H1 (cell line): ENCODE results near the gene MTFR1L. TPM values are rescaled to one million over a fixed set of nuclear protein-coding genes. Genes with fewer than 3 reads are reported as not detected.

Source experiments
- CTCF ChIA-PET: fragments of 300-600 bp; sonication (Branson Sonifier 250); formaldehyde crosslinking; loops from one replicate; lab custom pipeline; 2021; ENCODE audit not compliant: partially characterized antibody; lab: Charles Lee
- POLR2A ChIA-PET: fragments of 300-600 bp; sonication (Branson Sonifier 250); formaldehyde crosslinking; loops from one replicate; lab custom pipeline; 2021; ENCODE audit warnings: inconsistent platforms; ENCODE audit not compliant: partially characterized antibody; lab: Charles Lee
- DNase-seq, 2 experiments: peaks; one replicate each; pipeline versions ENCODE4 v3.0.0 to v3.0.0-alpha.2; 2010 to 2022; ENCODE audit warnings: low spot score in 2 of 2, low read depth in 1 of 2, mixed read lengths in 1 of 2
- FAIRE-seq: peaks from 2 replicates; lab custom pipeline; 2011; peaks lifted over from hg19 to GRCh38; lab: Jason Lieb, UNC
- H2AFZ ChIP-seq: 2 replicates; pipeline ENCODE4 v1.8.1; 2012; ENCODE audit warnings: low read length, inconsistent platforms
- H2AK5ac ChIP-seq: 2 replicates; pipeline ENCODE4 v1.6.1; 2013; ENCODE audit warnings: low read depth, low read length
- H2BK120ac ChIP-seq: replicated peaks from 2 replicates; pipeline ENCODE3; 2013; ENCODE audit warnings: low read depth, low read length, inconsistent platforms
- H2BK12ac ChIP-seq: 2 replicates; pipeline ENCODE4 v1.6.1; 2013; ENCODE audit warnings: low read depth, low read length
- H2BK15ac ChIP-seq: 2 replicates; pipeline ENCODE4 v1.6.1; 2013; ENCODE audit warnings: low read length
- H2BK20ac ChIP-seq: 2 replicates; pipeline ENCODE4 v1.6.1; 2013; ENCODE audit warnings: low read length
- H2BK5ac ChIP-seq: 2 replicates; pipeline ENCODE4 v1.6.1; 2013; ENCODE audit warnings: low read depth, low read length
- H3K14ac ChIP-seq: 2 replicates; pipeline ENCODE4 v1.6.1; 2013; ENCODE audit warnings: inconsistent platforms; ENCODE audit not compliant: insufficient read length
- H3K18ac ChIP-seq: 2 replicates; pipeline ENCODE4 v1.6.1; 2013; ENCODE audit warnings: low read length; ENCODE audit errors: extremely low read depth
- H3K23ac ChIP-seq: 2 replicates; pipeline ENCODE4 v1.6.1; 2013; ENCODE audit warnings: inconsistent platforms; ENCODE audit not compliant: insufficient read length
- H3K23me2 ChIP-seq: 2 replicates; pipeline ENCODE4 v1.6.1; 2013; ENCODE audit warnings: low read depth, low read length
- H3K27ac ChIP-seq: 2 replicates; pipeline ENCODE4 v1.6.1; 2011; ENCODE audit warnings: low read depth, low read length, inconsistent platforms
- H3K27me3 ChIP-seq, 4 experiments: replicated peaks in 1 of 4; 1 replicate in 1 of 4; 2 replicates in 3 of 4; pipeline versions ENCODE4 v1.6.1 to v1.8.1; 2011 to 2013; ENCODE audit warnings: low read length in 3 of 4, mild to moderate bottlenecking in 3 of 4, inconsistent platforms in 2 of 4, mixed read lengths in 2 of 4, moderate library complexity in 1 of 4; ENCODE audit not compliant: control insufficient read depth in 3 of 4, insufficient read depth in 3 of 4; ENCODE audit errors: extremely low read depth in 1 of 4
- H3K36me3 ChIP-seq, 4 experiments: 2 replicates each; pipeline versions ENCODE4 v1.6.1 to v1.8.1; 2011 to 2013; ENCODE audit warnings: mild to moderate bottlenecking in 4 of 4, low read length in 3 of 4, moderate library complexity in 2 of 4, control low read depth in 1 of 4, inconsistent platforms in 1 of 4; ENCODE audit not compliant: insufficient read depth in 4 of 4, control insufficient read depth in 2 of 4
- H3K4ac ChIP-seq: replicated peaks from 2 replicates; pipeline ENCODE3; 2013; ENCODE audit warnings: low read length, low read depth, mixed read lengths, inconsistent platforms; ENCODE audit not compliant: insufficient read length
- H3K4me1 ChIP-seq, 4 experiments: replicated peaks in 1 of 4; 1 replicate in 1 of 4; 2 replicates in 3 of 4; pipeline versions ENCODE4 v1.6.1 to v1.8.1; 2011 to 2013; ENCODE audit warnings: low read length in 3 of 4, inconsistent platforms in 2 of 4, mixed read lengths in 1 of 4; ENCODE audit not compliant: insufficient read depth in 4 of 4, control insufficient read depth in 3 of 4
- H3K4me2 ChIP-seq, 2 experiments: 2 replicates each; pipeline versions ENCODE4 v1.6.1 to v1.8.1; 2011 to 2013; ENCODE audit warnings: low read depth in 2 of 2, low read length in 2 of 2, control low read depth in 1 of 2, inconsistent platforms in 1 of 2, mild to moderate bottlenecking in 1 of 2; ENCODE audit not compliant: insufficient read depth in 1 of 2
- H3K4me3 ChIP-seq, 4 experiments: fragments of 200-600, 300-600 bp in 1 of 4; sonication (generic), shearing (Covaris generic), sonication (Bioruptor Twin) in 1 of 4; 2 replicates each; pipeline versions ENCODE4 v1.5.1 to v1.8.1; 2011 to 2016; ENCODE audit warnings: low read length in 4 of 4, low read depth in 3 of 4, control low read depth in 2 of 4, inconsistent platforms in 2 of 4, mild to moderate bottlenecking in 2 of 4, mixed read lengths in 1 of 4, moderate library complexity in 1 of 4; ENCODE audit not compliant: insufficient read depth in 2 of 4; ENCODE audit errors: extremely low read depth in 1 of 4
- H3K56ac ChIP-seq: replicated peaks from 2 replicates; pipeline ENCODE3; 2013; ENCODE audit warnings: low read depth, mild to moderate bottlenecking, mixed read lengths, low read length, inconsistent platforms; ENCODE audit not compliant: insufficient read length
- H3K79me1 ChIP-seq: 2 replicates; pipeline ENCODE4 v1.6.1; 2013; ENCODE audit warnings: low read depth, low read length, control low read depth
- H3K79me2 ChIP-seq, 2 experiments: 2 replicates each; pipeline versions ENCODE4 v1.6.1 to v1.8.1; 2012 to 2013; ENCODE audit warnings: low read length in 2 of 2, mild to moderate bottlenecking in 2 of 2, inconsistent platforms in 1 of 2; ENCODE audit not compliant: insufficient read depth in 2 of 2, control insufficient read depth in 1 of 2
- H3K9ac ChIP-seq, 4 experiments: replicated peaks in 1 of 4; 1 replicate in 1 of 4; 2 replicates in 3 of 4; pipeline versions ENCODE4 v1.6.1 to v1.8.1; 2011 to 2013; ENCODE audit warnings: low read depth in 3 of 4, low read length in 3 of 4, control low read depth in 2 of 4, mild to moderate bottlenecking in 2 of 4, moderate library complexity in 2 of 4, inconsistent platforms in 1 of 4; ENCODE audit errors: extremely low read depth in 1 of 4
- H3K9me3 ChIP-seq, 2 experiments: 2 replicates each; pipeline versions ENCODE4 v1.6.1 to v1.8.1; 2012 to 2013; ENCODE audit warnings: mild to moderate bottlenecking in 2 of 2, moderate library complexity in 2 of 2, control low read depth in 1 of 2, inconsistent platforms in 1 of 2, low read depth in 1 of 2, low read length in 1 of 2, mixed read lengths in 1 of 2; ENCODE audit not compliant: insufficient read depth in 2 of 2
- H4K20me1 ChIP-seq, 2 experiments: replicated peaks in 1 of 2; 2 replicates each; pipeline versions ENCODE3 to v1.8.1; 2011 to 2013; ENCODE audit warnings: inconsistent platforms in 2 of 2, low read length in 2 of 2, mild to moderate bottlenecking in 1 of 2; ENCODE audit not compliant: insufficient read depth in 2 of 2, control insufficient read depth in 1 of 2
- H4K5ac ChIP-seq: 2 replicates; pipeline ENCODE4 v1.6.1; 2013; ENCODE audit warnings: low read length, low read depth, mixed read lengths, inconsistent platforms; ENCODE audit not compliant: insufficient read length
- H4K8ac ChIP-seq: 2 replicates; pipeline ENCODE4 v1.8.0; 2013; ENCODE audit warnings: mild to moderate bottlenecking, moderate library complexity, low read length, inconsistent platforms; ENCODE audit not compliant: insufficient read depth; ENCODE audit errors: extremely low read depth
- H4K91ac ChIP-seq: replicated peaks from 2 replicates; pipeline ENCODE3; 2013; ENCODE audit warnings: low read length, mixed read lengths, inconsistent platforms; ENCODE audit not compliant: insufficient read length
- HDAC2 ChIP-seq, 2 experiments: fragments of 300-600 bp in 1 of 2; sonication (generic) in 1 of 2; IDR thresholded peaks; 2 replicates each; pipeline ENCODE4 v1.6.1; 2011 to 2012; ENCODE audit warnings: low read depth in 2 of 2, low read length in 2 of 2, mild to moderate bottlenecking in 2 of 2, moderate library complexity in 2 of 2, borderline replicate concordance in 1 of 2, inconsistent platforms in 1 of 2
- HDAC6 ChIP-seq: IDR thresholded peaks from one replicate; pipeline ENCODE4 v1.7.1; 2012; ENCODE audit warnings: low read depth, mild to moderate bottlenecking, inconsistent platforms, low read length, moderate library complexity
- SP1 ChIP-seq: IDR thresholded peaks from 2 replicates; pipeline ENCODE4 v1.6.1; 2011; ENCODE audit warnings: low read depth, low read length
- SP4 ChIP-seq: IDR thresholded peaks from 2 replicates; pipeline ENCODE4 v1.6.1; 2012; ENCODE audit warnings: low read length, inconsistent platforms
- WGBS, 2 experiments: shearing (Covaris generic) in 1 of 2; methylation state at CpG; one replicate each; pipeline versions ENCODE4 v1.1.6 to v1.1.7; 2013 to 2015; ENCODE audit warnings: low lambda C conversion rate in 2 of 2, mixed read lengths in 2 of 2, inconsistent platforms in 1 of 2, low coverage in 1 of 2, missing lambda C conversion rate in 1 of 2; ENCODE audit not compliant: insufficient replicate concordance in 2 of 2, insufficient coverage in 1 of 2, insufficient read length in 1 of 2; ENCODE audit errors: extremely low coverage in 1 of 2, missing lambda C conversion rate in 1 of 2; 5-methylcytosine and 5-hydroxymethylcytosine counted together
- polyA plus RNA-seq, 7 experiments: library from polyadenylated mRNA; depleted of rRNA in 3 of 7; stranded (reverse) in 5 of 7; unstranded in 2 of 7; fragments of >200 nt in 5 of 7; fragments of 200-250 nt in 2 of 7; gene quantifications; 1 replicate in 5 of 7; 2 replicates in 1 of 7; 4 replicates in 1 of 7; pipeline versions ENCODE4 v1.2.1 to v1.2.3, GENCODE V29; 2011 to 2013; ENCODE audit warnings: missing spikeins in 2 of 7, mixed read lengths in 2 of 7
- total RNA-seq: library from RNA; stranded (reverse); fragmentation: NEBNext Ultra II Directional; extraction: Animal tissue kit (Norgen Biotek cat#: 25700); gene quantifications from 2 replicates; pipeline ENCODE4 v1.2.1, GENCODE V29; 2021

Gene MTFR1L
- total and polyA plus RNA-seq, 2 of the 8 experiments (the other 6 are each of a cell fraction or from before 2014, with no cell fraction given) = 20.8 to 23.1 TPM

DNA sequence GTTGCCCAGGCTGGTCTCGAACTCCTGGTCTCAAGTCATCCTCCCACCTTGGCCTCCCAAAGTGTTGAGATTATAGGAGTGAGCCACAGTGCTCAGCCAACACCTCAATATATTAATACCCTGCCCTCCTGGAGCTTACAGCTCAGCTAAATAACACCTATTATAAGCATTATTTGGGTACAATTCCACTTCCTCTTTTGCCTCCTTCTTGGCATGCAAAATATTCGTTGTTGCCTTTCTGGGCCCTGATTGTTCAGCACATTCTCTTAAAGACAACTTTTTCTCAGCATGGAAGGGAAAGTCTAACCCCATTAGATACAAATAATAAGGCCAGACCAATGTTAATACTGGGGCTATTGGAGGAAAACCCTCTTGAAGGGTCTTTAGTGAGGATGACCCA is 53.0 kb downstream of the MTFR1L start:
- CTCF ChIA-PET = interaction anchor here (0.6 kb wide), 1 partner anchor 46 kb away, joined by 4 read pairs; no protein-coding TSS in a partner anchor
- peaks cover 0 to 3% (median 1%) of the 10 kb centered on the region in 4 experiments; a peak in 4 of 7 replicates for H3K27me3 ChIP-seq

More for the DNA sequence above, 53.0 kb downstream of the MTFR1L start:
- POLR2A ChIA-PET = interaction anchor here (1.0 kb wide), 1 partner anchor 30 kb away, joined by 3 read pairs; no protein-coding TSS in a partner anchor
- Histone ChIP-seq H3K4me1 (peaks cover 1 to 20% (median 16%) of the 10 kb centered on the region in 4 experiments), H3K18ac (no peak overlapping the region), H4K8ac (no peak overlapping the region)
- TF ChIP-seq SP4 (no peak), HDAC2 (IDR thresholded peaks at IDR 0.05; ENCODE audit: borderline replicate concordance in 1 of 2, low read depth in 2 of 2, low read length in 2 of 2) (no peak), SP1 (no peak), HDAC6 (no peak)
- TF ChIP-seq, all 59 proteins: peak for 0
- Histone ChIP-seq H3K23me2 (peaks cover 8% of the 10 kb centered on the region), H2AK5ac (no peak overlapping the region), H2BK120ac (no peak overlapping the region), H3K56ac (no peak overlapping the region), H3K9me3 (no peaks in the 10 kb centered on the region), H3K4ac (no peak overlapping the region), H3K9ac (no peak overlapping the region), H4K20me1 (no peaks in the 10 kb centered on the region), H4K91ac (no peak overlapping the region), H3K23ac (no peak overlapping the region), H2AFZ (no peak overlapping the region), H3K14ac (no peak overlapping the region), H3K79me2 (no peaks in the 10 kb centered on the region), H2BK15ac (no peak overlapping the region), H3K4me2 (no peak overlapping the region), H2BK12ac (no peak overlapping the region), H3K4me3 (no peak overlapping the region), H2BK20ac (no peak overlapping the region), H3K36me3 (no peaks in the 10 kb centered on the region), H3K79me1 (peaks cover 2% of the 10 kb centered on the region), H3K27ac (no peak overlapping the region), H2BK5ac (no peak overlapping the region), H4K5ac (no peak overlapping the region)
- FAIRE-seq (no peak), DNase-seq (no peak)
- 88% methylated on average over 2 of the region's 2 CpGs; no CpG with 5 or more reads in 1 of the 2 experiments for WGBS, 2 experiments
